Activated naive CD8-positive, alpha-beta T cell treated with anti-CD3 and anti-CD28 coated beads, Interleukin-2, amount 50 U/mL, for 24 hours (primary cell): ENCODE results near the gene SPATA24.
"Not testable (repeated sequence)": the region's sequence is repeated elsewhere in the genome, so short reads cannot be mapped to it uniquely, and the experiment has no call there.

ENCODE experiments used
- ATAC-seq: fragments of 150-1000 bp; cut with Tn5 transposase; one replicate; pipeline ENCODE4 v1.10.0; 2021
- DNase-seq: peaks from one replicate; pipeline ENCODE4 v3.0.0; 2021
- H3K27ac Mint-ChIP-seq: one replicate; pipeline ENCODE4 v1.8.0; 2021; ENCODE audit warnings: mild to moderate bottlenecking, mixed read lengths
- H3K27me3 Mint-ChIP-seq: one replicate; pipeline ENCODE4 v1.8.0; 2021; ENCODE audit warnings: mixed read lengths
- H3K36me3 Mint-ChIP-seq: one replicate; pipeline ENCODE4 v1.8.0; 2021; ENCODE audit warnings: low read depth, mixed read lengths
- H3K4me1 Mint-ChIP-seq: one replicate; pipeline ENCODE4 v1.8.0; 2021; ENCODE audit warnings: mixed read lengths
- H3K4me3 Mint-ChIP-seq: one replicate; pipeline ENCODE4 v1.8.0; 2021; ENCODE audit warnings: mild to moderate bottlenecking, moderate library complexity, mixed read lengths
- H3K9me3 Mint-ChIP-seq: one replicate; pipeline ENCODE4 v1.8.0; 2021; ENCODE audit warnings: mixed read lengths

Gene SPATA24

GRCh38 chr5:139410121-139410992 lies 6.5 kb upstream of the SPATA24 start:
- Mint-ChIP-seq H3K4me3 (no peak overlapping the region), H3K27ac (no peak overlapping the region), H3K9me3 (no peaks in the 10 kb centered on the region), H3K36me3 (peaks cover 20% of the 10 kb centered on the region), H3K27me3 (no peaks in the 10 kb centered on the region), H3K4me1 (peaks cover 37% of the 10 kb centered on the region)
- ATAC-seq (no peak), DNase-seq (no peak)

DNA sequence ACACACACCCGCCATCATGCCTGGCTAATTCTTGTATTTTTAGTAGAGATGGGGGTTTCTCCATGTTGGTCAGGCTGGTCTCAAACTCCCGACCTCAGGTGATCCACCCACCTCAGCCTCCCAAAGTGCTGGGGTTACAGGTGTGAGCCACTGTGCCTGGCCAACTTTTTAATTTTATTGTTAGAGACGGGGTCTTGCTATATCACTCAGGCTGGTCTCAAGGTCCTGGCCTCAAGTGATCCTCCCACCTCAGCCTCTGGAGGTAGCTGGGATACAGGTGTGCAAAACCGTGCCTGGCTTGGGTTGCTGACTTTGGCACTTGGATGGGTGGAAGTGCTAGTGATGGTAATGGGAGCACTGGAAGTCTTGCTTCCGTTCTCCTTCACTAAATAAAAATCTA lies 5.2 kb upstream of the SPATA24 start:
- peaks cover 31% of the 10 kb centered on the region for H3K4me1 Mint-ChIP-seq
- DNase-seq, H3K27me3 Mint-ChIP-seq, H3K9me3 Mint-ChIP-seq, H3K4me3 Mint-ChIP-seq, ATAC-seq, H3K27ac Mint-ChIP-seq: not testable (repeated sequence)
- peaks cover 16% of the 10 kb centered on the region for H3K36me3 Mint-ChIP-seq

DNA sequence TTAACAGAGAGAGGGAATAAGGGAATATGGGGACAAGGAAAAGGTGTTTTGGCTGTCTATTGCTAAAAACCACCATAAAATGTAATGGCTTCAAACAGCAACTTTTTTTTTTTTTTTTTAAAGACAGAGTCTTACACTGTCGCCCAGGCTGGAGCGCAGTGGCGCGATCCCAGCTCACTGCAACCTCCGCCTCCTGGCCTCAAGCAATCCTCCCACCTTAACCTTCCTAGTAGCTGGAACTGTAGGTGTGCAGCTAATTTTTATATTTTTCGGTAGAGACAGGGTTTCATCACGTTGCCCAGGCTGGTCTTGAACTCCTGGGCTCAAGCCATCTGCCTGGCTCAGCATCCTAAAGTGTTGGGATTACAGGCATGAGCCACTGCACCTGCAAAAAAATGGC lies 4.3 kb upstream of the SPATA24 start:
- no peak for DNase-seq
- Mint-ChIP-seq H3K27me3 (no peaks in the 10 kb centered on the region), H3K4me3 (no peak overlapping the region), H3K4me1 (peaks cover 30% of the 10 kb centered on the region), H3K36me3 (peaks cover 10% of the 10 kb centered on the region), H3K27ac (no peak overlapping the region), H3K9me3 (no peaks in the 10 kb centered on the region)
- ATAC-seq = no peak

GRCh38 chr5:139407517-139407916 lies 3.6 kb upstream of the SPATA24 start:
- ATAC-seq (no peak), DNase-seq (no peak)
- H3K27ac Mint-ChIP-seq = no peak overlapping the region
- no peak overlapping the region for H3K4me3 Mint-ChIP-seq
- peaks cover 8% of the 10 kb centered on the region for H3K36me3 Mint-ChIP-seq
- H3K9me3 Mint-ChIP-seq = no peaks in the 10 kb centered on the region
- peaks cover 30% of the 10 kb centered on the region for H3K4me1 Mint-ChIP-seq
- no peaks in the 10 kb centered on the region for H3K27me3 Mint-ChIP-seq

DNA sequence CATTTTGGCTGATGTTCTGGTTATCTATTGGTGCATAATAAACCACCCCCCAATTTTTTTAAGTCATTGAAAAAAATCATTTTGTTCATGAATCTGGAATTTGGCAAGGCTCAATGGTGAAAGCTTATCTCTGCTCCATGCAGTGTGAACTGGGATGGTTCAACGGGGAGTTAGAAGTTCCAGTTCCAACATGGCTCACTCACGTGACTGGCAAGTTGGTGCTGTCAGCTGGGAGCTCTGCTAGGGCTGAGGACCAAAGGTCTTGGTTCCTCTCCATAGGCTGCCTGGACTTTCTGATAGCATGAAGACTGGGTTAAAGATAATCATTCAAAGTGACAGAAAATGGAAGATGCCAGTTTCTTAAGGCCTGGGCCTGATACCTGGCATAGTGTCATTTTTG lies 3.1 kb upstream of the SPATA24 start:
- DNase-seq = no peak
- no peak for ATAC-seq
- H3K27me3 Mint-ChIP-seq = no peaks in the 10 kb centered on the region
- H3K27ac Mint-ChIP-seq = no peak overlapping the region
- H3K9me3 Mint-ChIP-seq = no peaks in the 10 kb centered on the region
- peaks cover 30% of the 10 kb centered on the region for H3K4me1 Mint-ChIP-seq
- H3K36me3 Mint-ChIP-seq = peaks cover 6% of the 10 kb centered on the region
- H3K4me3 Mint-ChIP-seq = no peak overlapping the region

DNA sequence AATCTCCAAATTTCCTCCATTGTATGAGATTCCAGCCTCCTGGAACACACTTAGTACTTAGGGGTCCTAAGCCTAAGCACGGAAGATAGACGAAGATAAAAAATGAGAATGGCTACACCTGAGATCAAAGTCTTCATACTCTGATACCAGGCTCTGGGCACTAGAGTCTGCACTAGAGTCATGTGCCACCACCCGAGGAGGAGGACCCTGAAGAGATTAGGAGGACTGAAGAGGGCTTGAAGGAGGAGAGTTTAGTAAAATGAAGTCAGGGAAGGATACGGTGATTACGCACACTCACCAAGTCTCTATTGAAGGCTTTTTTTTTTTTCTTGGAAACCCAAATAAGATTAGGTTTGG lies 573 bp upstream of the SPATA24 start:
- peaks cover 2% of the 10 kb centered on the region for H3K36me3 Mint-ChIP-seq
- H3K4me1 Mint-ChIP-seq = peaks cover 36% of the 10 kb centered on the region
- ATAC-seq (no peak), DNase-seq (no peak)
- H3K4me3 Mint-ChIP-seq = peak overlapping the region; percentile 88
- H3K9me3 Mint-ChIP-seq = no peaks in the 10 kb centered on the region
- H3K27me3 Mint-ChIP-seq = no peaks in the 10 kb centered on the region
- peak overlapping the region; percentile 99 for H3K27ac Mint-ChIP-seq

- peak overlapping the region; percentile 99 for H3K27ac Mint-ChIP-seq
- ATAC-seq (no peak), DNase-seq (no peak)
- H3K4me3 Mint-ChIP-seq = peak overlapping the region; percentile 88
- no peaks in the 10 kb centered on the region for H3K9me3 Mint-ChIP-seq
- H3K4me1 Mint-ChIP-seq = peaks cover 43% of the 10 kb centered on the region
- H3K36me3 Mint-ChIP-seq = peaks cover 2% of the 10 kb centered on the region
- H3K27me3 Mint-ChIP-seq = no peaks in the 10 kb centered on the region
These were observed 487 bp downstream of the SPATA24 start for GRCh38 chr5:139403418-139403786.

GRCh38 chr5:139402561-139403158 lies 1.2 kb downstream of the SPATA24 start:
- H3K4me3 Mint-ChIP-seq = peak overlapping the region; percentile 88
- H3K27me3 Mint-ChIP-seq = no peaks in the 10 kb centered on the region
- ATAC-seq (no peak), DNase-seq (peak; percentile 44)
- no peaks in the 10 kb centered on the region for H3K9me3 Mint-ChIP-seq
- H3K27ac Mint-ChIP-seq = peak overlapping the region; percentile 99
- H3K36me3 Mint-ChIP-seq = no peaks in the 10 kb centered on the region
- H3K4me1 Mint-ChIP-seq = peaks cover 41% of the 10 kb centered on the region

DNA sequence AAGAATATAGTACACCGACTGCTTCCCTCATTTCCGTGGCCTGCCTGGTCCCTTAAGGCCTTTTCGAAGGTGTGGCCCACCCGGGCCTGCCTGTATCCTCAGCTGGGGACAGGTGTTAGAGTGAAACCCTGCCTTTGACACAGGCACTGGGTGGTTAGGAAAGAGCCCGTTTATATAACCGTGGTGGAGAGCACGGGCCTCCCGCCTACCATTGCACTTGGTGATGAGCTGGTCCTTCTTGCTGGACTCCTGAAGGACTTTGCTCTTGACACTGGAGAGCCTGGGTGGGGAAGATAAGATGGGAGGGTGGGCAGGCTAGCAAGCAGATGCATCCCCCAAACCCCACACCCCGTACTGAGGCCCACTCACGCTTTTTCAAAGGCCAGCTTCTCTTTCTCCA lies 2.3 kb downstream of the SPATA24 start:
- ATAC-seq = no peak

GRCh38 chr5:139399501-139400121 lies 4.3 kb downstream of the SPATA24 start:
- Mint-ChIP-seq H3K9me3 (no peaks in the 10 kb centered on the region), H3K36me3 (peaks cover 3% of the 10 kb centered on the region), H3K4me3 (no peak overlapping the region), H3K27ac (peak overlapping the region; percentile 78), H3K27me3 (no peaks in the 10 kb centered on the region), H3K4me1 (peaks cover 42% of the 10 kb centered on the region)
- DNase-seq (no peak), ATAC-seq (peak; percentile 27)

More for the DNA sequence above, 2.3 kb downstream of the SPATA24 start:
- Mint-ChIP-seq H3K9me3 (no peaks in the 10 kb centered on the region), H3K4me3 (no peak overlapping the region), H3K4me1 (peaks cover 40% of the 10 kb centered on the region), H3K36me3 (no peaks in the 10 kb centered on the region), H3K27me3 (no peaks in the 10 kb centered on the region), H3K27ac (no peak overlapping the region)
- no peak for DNase-seq

DNA sequence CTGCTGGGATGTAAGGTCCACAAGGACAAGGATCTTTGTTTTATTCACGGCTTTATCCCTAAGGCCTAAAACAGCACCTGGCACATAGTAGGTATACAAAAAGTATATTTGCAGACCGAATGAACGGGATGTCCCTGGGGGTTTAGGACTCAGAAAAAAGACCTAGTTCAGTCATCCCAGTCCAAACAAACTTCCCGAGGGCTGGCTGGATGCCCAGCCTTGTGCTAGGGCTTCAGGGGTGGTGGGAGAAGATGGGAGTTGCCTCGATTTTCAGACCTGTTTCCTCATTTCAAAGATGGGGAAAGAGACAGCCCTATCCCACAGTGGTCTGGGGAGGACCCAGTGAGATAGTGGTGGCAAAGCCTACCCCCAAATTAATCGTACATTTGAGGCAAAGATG lies 6.0 kb downstream of the SPATA24 start:
- H3K27ac Mint-ChIP-seq = peak overlapping the region; percentile 31
- H3K36me3 Mint-ChIP-seq = peaks cover 3% of the 10 kb centered on the region
- ATAC-seq (no peak), DNase-seq (no peak)
- H3K4me1 Mint-ChIP-seq = peaks cover 32% of the 10 kb centered on the region
- H3K27me3 Mint-ChIP-seq = no peaks in the 10 kb centered on the region
- no peak overlapping the region for H3K4me3 Mint-ChIP-seq
- no peaks in the 10 kb centered on the region for H3K9me3 Mint-ChIP-seq

DNA sequence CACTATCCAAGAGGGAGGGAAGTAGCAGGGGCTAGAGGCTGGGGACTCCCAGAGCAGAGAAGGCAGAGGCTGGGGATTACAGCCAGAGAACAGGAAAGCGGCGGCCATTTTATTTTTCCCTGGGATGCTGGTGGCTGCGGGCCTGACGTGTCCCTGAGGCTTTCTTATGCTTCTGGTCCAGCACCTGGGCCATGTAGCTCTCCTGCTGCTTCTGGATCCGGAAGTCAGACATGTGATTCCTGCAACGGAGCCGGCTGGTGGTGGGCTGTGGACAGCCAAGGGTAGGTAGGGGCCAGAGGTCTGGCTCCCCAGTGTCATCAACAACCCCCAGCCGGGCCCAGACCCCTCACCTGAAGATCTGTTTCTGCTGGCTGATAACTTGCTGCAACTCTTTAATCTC lies 7.2 kb downstream of the SPATA24 start:
- ATAC-seq = no peak
- Mint-ChIP-seq H3K4me1 (peaks cover 29% of the 10 kb centered on the region), H3K9me3 (no peaks in the 10 kb centered on the region), H3K27me3 (no peaks in the 10 kb centered on the region), H3K4me3 (no peak overlapping the region), H3K27ac (no peak overlapping the region), H3K36me3 (peaks cover 3% of the 10 kb centered on the region)
- no peak for DNase-seq

- H3K4me3 Mint-ChIP-seq = peak overlapping the region; percentile 1
- H3K36me3 Mint-ChIP-seq = peaks cover 3% of the 10 kb centered on the region
- no peak overlapping the region for H3K27ac Mint-ChIP-seq
- ATAC-seq (no peak), DNase-seq (no peak)
- peaks cover 35% of the 10 kb centered on the region for H3K4me1 Mint-ChIP-seq
- no peaks in the 10 kb centered on the region for H3K27me3 Mint-ChIP-seq
- H3K9me3 Mint-ChIP-seq = no peaks in the 10 kb centered on the region
These were observed 7.8 kb downstream of the SPATA24 start for GRCh38 chr5:139395844-139396640.

DNA sequence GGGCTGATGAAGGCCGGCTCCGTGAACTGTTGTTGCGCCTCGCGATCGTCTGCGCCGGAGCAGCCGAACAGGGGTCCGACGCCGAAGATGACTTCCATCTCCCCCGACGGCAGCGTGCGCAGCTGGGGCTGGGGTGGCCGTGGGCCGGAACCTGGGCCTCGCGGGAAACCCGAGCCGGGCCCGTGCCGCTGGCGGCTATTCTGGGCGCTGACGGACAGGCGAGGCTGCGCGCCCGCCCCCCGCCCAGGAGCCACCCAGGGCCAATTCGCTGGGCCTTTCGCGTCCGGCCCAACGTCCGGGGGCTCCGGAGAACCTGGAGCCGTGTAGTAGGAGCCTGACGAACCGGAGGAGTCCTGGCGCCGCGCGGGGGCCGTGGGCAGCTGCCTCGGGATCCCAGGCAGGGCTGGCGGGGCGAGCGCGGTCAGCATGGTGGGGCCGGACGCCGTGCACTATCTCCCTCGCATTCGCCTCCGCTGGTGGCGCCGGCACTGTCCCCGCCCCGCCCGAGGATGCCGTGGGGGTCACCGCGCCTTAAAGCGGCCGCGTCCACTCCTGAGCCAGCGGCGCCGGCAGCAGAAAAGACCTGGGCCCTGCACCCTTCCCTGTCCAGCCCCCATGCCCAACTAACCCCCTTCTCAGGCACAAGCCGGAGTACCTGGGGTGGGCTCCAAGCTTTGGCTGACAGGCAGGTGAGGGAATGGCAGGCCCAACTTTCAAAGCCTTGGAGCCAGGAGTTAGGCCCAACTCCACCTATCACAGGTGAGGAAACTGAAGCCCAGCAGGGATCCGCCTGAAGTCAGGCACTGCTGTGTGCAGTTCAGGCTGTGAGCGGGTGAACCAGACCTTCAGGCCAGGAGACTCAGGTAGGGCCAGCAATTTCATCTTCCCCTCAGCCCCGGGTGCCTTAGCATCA lies 9.0 kb downstream of the SPATA24 start, which contains the start of gene PROB1:
PROB1 (minus strand) TSS at position 451 of the 913 bp plus-strand sequence; CDS start at position 428, 23 bp downstream.
- Mint-ChIP-seq H3K4me3 (peak within 1 kb of the TSS; percentile 92), H3K36me3 (peaks cover 3% of the 10 kb centered on the region), H3K4me1 (peaks cover 45% of the 10 kb centered on the region), H3K27me3 (no peaks in the 10 kb centered on the region), H3K27ac (no peak within 1 kb of the TSS), H3K9me3 (no peaks in the 10 kb centered on the region)
- ATAC-seq = no peak
- no peak for DNase-seq
